Caco-2 (cell line): Measurements from ENCODE around the gene TCF7L2. TPM values are rescaled to one million over a fixed set of nuclear protein-coding genes. Genes with fewer than 3 reads are reported as not detected.

Source experiments
- BruUV-seq: library from RNA; stranded (reverse); fragments of 400-500 nt; replicated peaks from 2 replicates; lab custom pipeline; 2021; lab: Mats Ljungman, UMichigan
- CTCF ChIA-PET: fragments of 300-600 bp; sonication (Branson Sonifier 250); formaldehyde crosslinking; loops from one replicate; lab custom pipeline; 2022; ENCODE audit warnings: antibody characterized with exemption; lab: Charles Lee
- POLR2A ChIA-PET: fragments of 300-600 bp; sonication (Branson Sonifier 250); formaldehyde crosslinking; loops from one replicate; lab custom pipeline; 2022; ENCODE audit warnings: antibody characterized with exemption; lab: Charles Lee
- DNase-seq, 2 experiments: peaks; one replicate each; pipeline versions ENCODE4 v3.0.0 to v3.0.0-alpha.2; 2020 to 2022
- H3K27me3 ChIP-seq: replicated peaks from 2 replicates; pipeline ENCODE4 v1.6.0; 2011; ENCODE audit warnings: low read length; ENCODE audit not compliant: control insufficient read depth, insufficient read depth
- H3K36me3 ChIP-seq: 2 replicates; pipeline ENCODE4 v1.5.1; 2011; ENCODE audit warnings: low read length; ENCODE audit not compliant: control insufficient read depth, insufficient read depth
- H3K4me1 ChIP-seq: fragments of 250-450 bp; sonication (Bioruptor Pico); 2 replicates; pipeline ENCODE4 v1.5.1; 2020; ENCODE audit warnings: mild to moderate bottlenecking
- H3K4me3 ChIP-seq: 2 replicates; pipeline ENCODE4 v1.5.1; 2011; ENCODE audit warnings: low read depth, mild to moderate bottlenecking, control low read depth, low read length
- H3K9me3 ChIP-seq: fragments of 250-450 bp; sonication (Bioruptor Pico); 2 replicates; pipeline ENCODE4 v1.5.1; 2020; ENCODE audit warnings: mild to moderate bottlenecking, moderate library complexity
- H3K27ac Mint-ChIP-seq: one replicate; pipeline ENCODE4 v1.8.0; 2022; ENCODE audit warnings: mixed read lengths; ENCODE audit not compliant: unreplicated experiment
- H3K27me3 Mint-ChIP-seq: one replicate; pipeline ENCODE4 v1.8.0; 2022; ENCODE audit warnings: mixed read lengths; ENCODE audit not compliant: insufficient read depth, unreplicated experiment
- H3K36me3 Mint-ChIP-seq: one replicate; pipeline ENCODE4 v1.8.0; 2022; ENCODE audit warnings: mild to moderate bottlenecking, mixed read lengths; ENCODE audit not compliant: insufficient read depth, unreplicated experiment
- H3K4me1 Mint-ChIP-seq: one replicate; pipeline ENCODE4 v1.8.0; 2022; ENCODE audit warnings: low read depth, mixed read lengths; ENCODE audit not compliant: unreplicated experiment
- H3K4me3 Mint-ChIP-seq: one replicate; pipeline ENCODE4 v1.8.0; 2022; ENCODE audit warnings: mild to moderate bottlenecking, moderate library complexity, mixed read lengths; ENCODE audit not compliant: unreplicated experiment
- H3K9me3 Mint-ChIP-seq: one replicate; pipeline ENCODE4 v1.8.0; 2022; ENCODE audit warnings: mixed read lengths; ENCODE audit not compliant: unreplicated experiment
- CTCF ChIP-seq, 2 experiments: fragments of 200-600 bp in 1 of 2; IDR thresholded peaks; 1 replicate in 1 of 2; 2 replicates in 1 of 2; pipeline versions ENCODE4 v1.5.1 to v1.8.0; 2011 to 2022; ENCODE audit warnings: antibody characterized with exemption in 1 of 2, control low read depth in 1 of 2, inconsistent platforms in 1 of 2, low read depth in 1 of 2, low read length in 1 of 2, mild to moderate bottlenecking in 1 of 2, moderate library complexity in 1 of 2; ENCODE audit not compliant: insufficient read depth in 1 of 2, severe bottlenecking in 1 of 2, unreplicated experiment in 1 of 2
- intact Hi-C: fragments of 100-400 bp; cut with micrococcal nuclease; formaldehyde crosslinking; loops from one replicate; pipeline ENCODE4 v1.10.0; 2022; ENCODE audit not compliant: unreplicated experiment
- total RNA-seq: library from RNA; stranded (reverse); gene quantifications from 2 replicates; pipeline ENCODE4 v1.2.3, GENCODE V29; 2022

Gene TCF7L2
- total RNA-seq, 1 experiment from 2014 or later, result 45.4 TPM

- no peak overlapping the region for H3K4me3 Mint-ChIP-seq
- CTCF ChIA-PET, result no interaction called here
- TF ChIP-seq CTCF (IDR thresholded peaks at IDR 0.05; ENCODE audit: insufficient read depth in 1 of 2, low read depth in 1 of 2, low read length in 1 of 2, severe bottlenecking in 1 of 2, unreplicated experiment in 1 of 2), result no peak
- no peaks in the 10 kb centered on the region for H3K9me3 Mint-ChIP-seq
- peaks cover 1% of the 10 kb centered on the region for H3K36me3 ChIP-seq
- DNase-seq, result no peak
- H3K9me3 ChIP-seq, result no peaks in the 10 kb centered on the region
- no peak overlapping the region for H3K4me3 ChIP-seq
- H3K4me1 ChIP-seq, result peaks cover 10% of the 10 kb centered on the region
- intact Hi-C loops, result no loop called here
- BruUV-seq, result no TSS peak
- H3K27ac Mint-ChIP-seq, result peak overlapping the region; percentile 32
- peaks cover 40% of the 10 kb centered on the region for H3K36me3 Mint-ChIP-seq
- no peaks in the 10 kb centered on the region for H3K27me3 ChIP-seq
- H3K27me3 Mint-ChIP-seq, result no peaks in the 10 kb centered on the region
- peaks cover 15% of the 10 kb centered on the region for H3K4me1 Mint-ChIP-seq
- POLR2A ChIA-PET, result no interaction called here
Measured at GRCh38 chr10:113011592-113012374, 61.7 kb downstream of the TCF7L2 start.

GRCh38 chr10:113015201-113015600, 65.2 kb downstream of the TCF7L2 start:
- no TSS peak for BruUV-seq
- H3K27ac Mint-ChIP-seq, result no peak overlapping the region
- no peak overlapping the region for H3K4me3 Mint-ChIP-seq
- no peaks in the 10 kb centered on the region for H3K9me3 Mint-ChIP-seq
- CTCF ChIA-PET, result interaction anchor here (0.6 kb wide), 1 partner anchor 124 kb away, joined by 8 read pairs; no protein-coding TSS in a partner anchor
- DNase-seq, result no peak
- H3K4me1 Mint-ChIP-seq, result peaks cover 24% of the 10 kb centered on the region
- intact Hi-C loops, result no loop called here
- Histone ChIP-seq H3K4me1 (peaks cover 30% of the 10 kb centered on the region), H3K27me3 (no peaks in the 10 kb centered on the region), H3K4me3 (no peak overlapping the region), H3K36me3 (peaks cover 1% of the 10 kb centered on the region), H3K9me3 (no peaks in the 10 kb centered on the region)
- no peak for TF ChIP-seq CTCF (IDR thresholded peaks at IDR 0.05; ENCODE audit: insufficient read depth in 1 of 2, low read depth in 1 of 2, low read length in 1 of 2, severe bottlenecking in 1 of 2, unreplicated experiment in 1 of 2)
- H3K36me3 Mint-ChIP-seq, result peaks cover 18% of the 10 kb centered on the region
- no peaks in the 10 kb centered on the region for H3K27me3 Mint-ChIP-seq
- POLR2A ChIA-PET, result no interaction called here

GRCh38 chr10:113017376-113017775, 67.3 kb downstream of the TCF7L2 start:
- H3K27me3 Mint-ChIP-seq, result no peaks in the 10 kb centered on the region
- Histone ChIP-seq H3K36me3 (peaks cover 6% of the 10 kb centered on the region), H3K4me1 (peaks cover 33% of the 10 kb centered on the region), H3K9me3 (no peaks in the 10 kb centered on the region), H3K4me3 (no peak overlapping the region), H3K27me3 (no peaks in the 10 kb centered on the region)
- peaks cover 34% of the 10 kb centered on the region for H3K4me1 Mint-ChIP-seq
- no TSS peak for BruUV-seq
- intact Hi-C loops, result no loop called here
- POLR2A ChIA-PET, result no interaction called here
- no peak overlapping the region for H3K4me3 Mint-ChIP-seq
- CTCF ChIA-PET, result no interaction called here
- no peaks in the 10 kb centered on the region for H3K9me3 Mint-ChIP-seq
- TF ChIP-seq CTCF (IDR thresholded peaks at IDR 0.05; ENCODE audit: insufficient read depth in 1 of 2, low read depth in 1 of 2, low read length in 1 of 2, severe bottlenecking in 1 of 2, unreplicated experiment in 1 of 2), result no peak
- no peak overlapping the region for H3K27ac Mint-ChIP-seq
- peaks cover 24% of the 10 kb centered on the region for H3K36me3 Mint-ChIP-seq
- DNase-seq, result no peak
